HG03103 (cell line): Measurements from ENCODE around the gene LSM3.

Experiments
- ATAC-seq: cut with Tn5 transposase; IDR thresholded peaks from one replicate; pipeline ENCODE4 v1.9.1; 2021; ENCODE audit warnings: low read depth; ENCODE audit not compliant: unreplicated experiment

Gene LSM3

GRCh38 chr3:14142567-14143270 lies 35.9 kb upstream of the LSM3 start:
- no peak for ATAC-seq

- no peak for ATAC-seq
These were observed 35.1 kb upstream of the LSM3 start for GRCh38 chr3:14143271-14144225.

- peak; percentile 98 for ATAC-seq
These were observed 34.1 kb upstream of the LSM3 start for GRCh38 chr3:14144423-14145075.

GRCh38 chr3:14145236-14145635 lies 33.4 kb upstream of the LSM3 start:
- no peak for ATAC-seq

- ATAC-seq, result no peak
These were observed 32.8 kb upstream of the LSM3 start for GRCh38 chr3:14145670-14146380.

GRCh38 chr3:14146381-14147065 lies 32.1 kb upstream of the LSM3 start:
- ATAC-seq, result no peak

- no peak for ATAC-seq
These were observed 31.6 kb upstream of the LSM3 start for GRCh38 chr3:14147066-14147435.

- no peak for ATAC-seq
These were observed 31.0 kb upstream of the LSM3 start for GRCh38 chr3:14147617-14148016.

GRCh38 chr3:14148041-14148985 lies 30.3 kb upstream of the LSM3 start:
- no peak for ATAC-seq

- ATAC-seq, result no peak
These were observed 28.5 kb upstream of the LSM3 start for GRCh38 chr3:14150078-14150477.

- no peak for ATAC-seq
These were observed 28.0 kb upstream of the LSM3 start for GRCh38 chr3:14150491-14151230.

GRCh38 chr3:14151471-14152083 lies 27.0 kb upstream of the LSM3 start:
- ATAC-seq, result no peak

GRCh38 chr3:14152233-14152962 lies 26.2 kb upstream of the LSM3 start:
- ATAC-seq, result no peak

- ATAC-seq, result no peak
These were observed 25.7 kb upstream of the LSM3 start for GRCh38 chr3:14152963-14153355.

- ATAC-seq, result no peak
These were observed 25.0 kb upstream of the LSM3 start for GRCh38 chr3:14153663-14154062.

- ATAC-seq, result no peak
These were observed 24.3 kb upstream of the LSM3 start for GRCh38 chr3:14154276-14154675.

GRCh38 chr3:14154895-14155440 lies 23.6 kb upstream of the LSM3 start:
- ATAC-seq, result no peak
